ENCODE measurements around the gene APBA2.

DNA sequence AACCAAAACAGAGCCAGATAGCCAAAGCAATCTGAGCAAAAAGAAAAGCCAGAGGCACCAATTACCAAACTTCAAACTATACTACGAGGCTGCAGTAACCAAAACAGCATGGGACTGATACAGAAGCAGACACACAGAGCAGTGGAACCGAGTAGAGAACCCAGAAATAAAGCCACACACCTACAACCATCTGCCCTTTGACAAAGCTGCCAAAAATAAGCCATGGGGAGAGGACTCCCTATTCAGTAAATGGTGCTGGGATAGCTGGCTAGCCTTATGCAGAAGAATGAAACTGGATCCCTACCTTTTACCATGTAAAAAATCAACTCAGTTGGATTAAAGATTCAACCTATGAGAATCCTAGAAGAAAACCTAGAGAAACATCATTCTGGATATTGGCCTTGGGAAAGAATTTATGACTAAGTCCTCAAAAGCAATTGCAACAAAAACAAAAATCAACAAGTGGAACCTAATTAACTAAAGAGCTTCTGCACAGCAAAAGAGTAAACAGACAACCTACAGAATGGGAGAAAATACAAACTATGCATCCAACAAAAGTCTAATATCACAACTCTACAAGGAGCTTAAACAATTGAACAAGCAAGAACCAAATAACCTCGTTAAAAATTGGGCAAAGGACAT is 95.1 kb downstream of the APBA2 start:
- TF ChIP-seq, protein P1, sequence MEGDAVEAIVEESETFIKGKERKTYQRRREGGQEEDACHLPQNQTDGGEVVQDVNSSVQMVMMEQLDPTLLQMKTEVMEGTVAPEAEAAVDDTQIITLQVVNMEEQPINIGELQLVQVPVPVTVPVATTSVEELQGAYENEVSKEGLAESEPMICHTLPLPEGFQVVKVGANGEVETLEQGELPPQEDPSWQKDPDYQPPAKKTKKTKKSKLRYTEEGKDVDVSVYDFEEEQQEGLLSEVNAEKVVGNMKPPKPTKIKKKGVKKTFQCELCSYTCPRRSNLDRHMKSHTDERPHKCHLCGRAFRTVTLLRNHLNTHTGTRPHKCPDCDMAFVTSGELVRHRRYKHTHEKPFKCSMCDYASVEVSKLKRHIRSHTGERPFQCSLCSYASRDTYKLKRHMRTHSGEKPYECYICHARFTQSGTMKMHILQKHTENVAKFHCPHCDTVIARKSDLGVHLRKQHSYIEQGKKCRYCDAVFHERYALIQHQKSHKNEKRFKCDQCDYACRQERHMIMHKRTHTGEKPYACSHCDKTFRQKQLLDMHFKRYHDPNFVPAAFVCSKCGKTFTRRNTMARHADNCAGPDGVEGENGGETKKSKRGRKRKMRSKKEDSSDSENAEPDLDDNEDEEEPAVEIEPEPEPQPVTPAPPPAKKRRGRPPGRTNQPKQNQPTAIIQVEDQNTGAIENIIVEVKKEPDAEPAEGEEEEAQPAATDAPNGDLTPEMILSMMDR (tag by site-specific recombination; IDR thresholded peaks at IDR 0.05): no peak
- no peak for TF ChIP-seq OVOL3 (tag by site-specific recombination; IDR thresholded peaks at IDR 0.05)
